GM19099 (cell line): ENCODE data around the gene SPNS1.
A peak's percentile ranks its signal among the peaks of the same experiment; 100 is the strongest.

Experiments used
- POLR2A ChIP-seq: IDR thresholded peaks from 3 replicates; pipeline ENCODE4 v1.6.1; 2011; ENCODE audit warnings: low read depth; ENCODE audit not compliant: insufficient read length; ENCODE audit errors: extremely low read depth

SPNS1 gene

GRCh38 chr16:28974437-28975157 is at the start of gene SPNS1:
TSS of gene SPNS1 (plus strand) at chr16:28974778. CDS start at chr16:28975152, 374 bp downstream.
- TF ChIP-seq POLR2A = peak; percentile 85

- peak; percentile 80 for TF ChIP-seq POLR2A
These were observed 49.0 kb upstream of the SPNS1 start for GRCh38 chr16:28925386-28926228.

GRCh38 chr16:28927815-28928214 is 46.8 kb upstream of the SPNS1 start:
- TF ChIP-seq POLR2A = no peak

- TF ChIP-seq POLR2A = no peak
These were observed 44.4 kb upstream of the SPNS1 start for GRCh38 chr16:28930203-28930602.

- TF ChIP-seq POLR2A = peak; percentile 44
These were observed 43.9 kb upstream of the SPNS1 start for GRCh38 chr16:28930652-28931051.

GRCh38 chr16:28931801-28932225 is 42.8 kb upstream of the SPNS1 start, which contains the start of gene CD19:
TSS of gene CD19 (plus strand) at chr16:28931971. CDS start at chr16:28932001, 30 bp downstream.
- TF ChIP-seq POLR2A = no peak

GRCh38 chr16:28932339-28933141 is 42.0 kb upstream of the SPNS1 start:
- peak; percentile 12 for TF ChIP-seq POLR2A

- no peak for TF ChIP-seq POLR2A
These were observed 41.4 kb upstream of the SPNS1 start for GRCh38 chr16:28933171-28933570.

- TF ChIP-seq POLR2A = no peak
These were observed 39.2 kb upstream of the SPNS1 start for GRCh38 chr16:28935346-28935745.

- no peak for TF ChIP-seq POLR2A
These were observed 38.4 kb upstream of the SPNS1 start for GRCh38 chr16:28935924-28936783.

- TF ChIP-seq POLR2A = no peak
These were observed 37.8 kb upstream of the SPNS1 start for GRCh38 chr16:28936784-28937155.

GRCh38 chr16:28937222-28937876 is 37.2 kb upstream of the SPNS1 start:
- no peak for TF ChIP-seq POLR2A

GRCh38 chr16:28938721-28939120 is 35.9 kb upstream of the SPNS1 start:
- TF ChIP-seq POLR2A = no peak

- no peak for TF ChIP-seq POLR2A
These were observed 31.3 kb upstream of the SPNS1 start for GRCh38 chr16:28943281-28943680.
